Activated CD4-positive, alpha-beta T cell treated with anti-CD3 and anti-CD28 coated beads, Interleukin-2, amount 10 ng/mL, durations not matched to agents 7 days and 5 days (primary cell): Measurements from ENCODE around the gene GAS1. TPM values are rescaled to one million over a fixed set of nuclear protein-coding genes. Genes with fewer than 3 reads are reported as not detected.

ENCODE experiments used
- CTCF ChIA-PET: fragments of 350-600 bp; sonication (Branson Sonifier 250); formaldehyde crosslinking; loops from one replicate; lab custom pipeline; 2021; ENCODE audit warnings: antibody characterized with exemption; lab: Charles Lee
- POLR2A ChIA-PET: fragments of 350-600 bp; sonication (Branson Sonifier 250); formaldehyde crosslinking; loops from one replicate; lab custom pipeline; 2021; ENCODE audit warnings: antibody characterized with exemption; lab: Charles Lee
- DNase-seq: peaks from one replicate; pipeline ENCODE4 v3.0.0-alpha.2; 2020
- H3K27ac Mint-ChIP-seq: one replicate; pipeline ENCODE4 v1.8.0; 2021; ENCODE audit warnings: mild to moderate bottlenecking, moderate library complexity, mixed read lengths
- H3K27me3 Mint-ChIP-seq: one replicate; pipeline ENCODE4 v1.8.0; 2021; ENCODE audit warnings: mixed read lengths
- H3K36me3 Mint-ChIP-seq: one replicate; pipeline ENCODE4 v1.8.0; 2021; ENCODE audit warnings: low read depth, mixed read lengths
- H3K4me1 Mint-ChIP-seq: one replicate; pipeline ENCODE4 v1.8.0; 2021; ENCODE audit warnings: mixed read lengths
- H3K4me3 Mint-ChIP-seq: one replicate; pipeline ENCODE4 v1.8.0; 2021; ENCODE audit warnings: mild to moderate bottlenecking, moderate library complexity, mixed read lengths
- H3K9me3 Mint-ChIP-seq: one replicate; pipeline ENCODE4 v1.8.0; 2021; ENCODE audit warnings: mixed read lengths
- total RNA-seq, 2 experiments: library from RNA; stranded (reverse); gene quantifications; one replicate each; pipeline ENCODE4 v1.2.3, GENCODE V29; 2021

GAS1 gene
- total RNA-seq, 2 experiments from 2014 or later = 0.54 to 0.62 TPM

- H3K36me3 Mint-ChIP-seq = peaks cover 6% of the 10 kb centered on the region
- peaks cover 15% of the 10 kb centered on the region for H3K9me3 Mint-ChIP-seq
- POLR2A ChIA-PET = interaction anchor here (0.7 kb wide), 1 partner anchor 936 kb away, joined by 7 read pairs; no protein-coding TSS in a partner anchor
- H3K27me3 Mint-ChIP-seq = peaks cover 2% of the 10 kb centered on the region
- no peak overlapping the region for H3K4me3 Mint-ChIP-seq
- DNase-seq = no peak
- CTCF ChIA-PET = no interaction called here
- peaks cover 10% of the 10 kb centered on the region for H3K4me1 Mint-ChIP-seq
- H3K27ac Mint-ChIP-seq = no peak overlapping the region
Observed at GRCh38 chr9:86953181-86953580, 5.9 kb upstream of the GAS1 start.

GRCh38 chr9:86948074-86948929 lies 996 bp upstream of the GAS1 start:
- ChIA-PET CTCF (interaction anchor here (0.7 to 1.0 kb wide), 2 partner anchors 23 to 40 kb away, joined by 3 read pairs; no protein-coding TSS in a partner anchor), POLR2A (interaction anchor here (0.7 kb wide), 1 partner anchor 362 kb away, joined by 5 read pairs; no protein-coding TSS in a partner anchor)
- Mint-ChIP-seq H3K9me3 (peaks cover 15% of the 10 kb centered on the region), H3K27me3 (peaks cover 24% of the 10 kb centered on the region), H3K27ac (peak overlapping the region; percentile 80), H3K4me3 (peak overlapping the region; percentile 79), H3K4me1 (peaks cover 21% of the 10 kb centered on the region), H3K36me3 (peaks cover 6% of the 10 kb centered on the region)
- peak; percentile 78 for DNase-seq

DNA sequence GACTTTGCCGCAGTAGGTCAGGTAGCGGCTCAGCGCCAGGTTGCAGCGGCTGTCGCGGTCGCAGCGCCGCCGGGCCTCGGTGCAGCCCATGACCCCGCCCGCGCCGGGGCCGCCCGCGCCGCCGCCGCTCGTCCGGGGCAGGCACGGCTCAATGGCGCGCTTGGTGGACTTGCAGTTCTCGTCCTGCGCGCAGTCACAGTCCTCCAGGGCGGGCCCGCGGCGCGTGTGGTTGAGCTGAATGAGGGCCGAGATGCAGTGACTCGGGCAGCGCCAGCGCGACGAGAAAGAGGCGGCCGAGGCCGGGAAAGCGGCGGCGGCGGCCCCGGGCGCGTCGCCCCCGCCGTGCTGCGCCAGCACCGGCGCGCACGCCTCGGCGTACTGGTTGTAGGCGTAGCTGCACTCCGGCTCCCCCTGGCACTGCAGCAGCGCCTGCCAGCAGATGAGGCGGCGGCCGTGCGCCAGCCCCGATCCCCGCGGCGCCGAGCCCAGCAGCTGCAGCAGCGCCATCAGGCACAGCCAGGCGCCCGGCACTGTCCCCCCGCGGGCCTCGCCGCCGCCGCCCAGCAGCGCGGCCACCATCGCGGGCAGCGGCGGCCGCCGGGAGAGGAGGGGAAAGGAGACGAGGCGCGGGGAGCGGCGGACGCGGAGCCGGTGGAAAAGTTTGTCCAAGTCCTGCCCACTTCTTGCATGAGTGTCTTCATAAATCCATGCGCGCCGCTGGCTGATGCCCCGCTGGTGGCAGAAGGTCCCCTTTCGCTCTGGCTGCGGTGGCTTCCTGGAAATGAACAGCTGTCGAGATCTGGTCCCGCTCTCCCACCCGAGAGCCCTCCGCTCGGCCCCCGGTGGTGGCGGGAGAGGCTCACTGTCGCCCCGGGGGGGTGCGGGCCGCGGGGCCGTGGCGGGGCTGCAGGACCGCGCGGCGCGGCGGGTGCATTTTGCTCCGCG lies 833 bp downstream of the GAS1 start:
- POLR2A ChIA-PET = no interaction called here
- CTCF ChIA-PET = no interaction called here

DNA sequence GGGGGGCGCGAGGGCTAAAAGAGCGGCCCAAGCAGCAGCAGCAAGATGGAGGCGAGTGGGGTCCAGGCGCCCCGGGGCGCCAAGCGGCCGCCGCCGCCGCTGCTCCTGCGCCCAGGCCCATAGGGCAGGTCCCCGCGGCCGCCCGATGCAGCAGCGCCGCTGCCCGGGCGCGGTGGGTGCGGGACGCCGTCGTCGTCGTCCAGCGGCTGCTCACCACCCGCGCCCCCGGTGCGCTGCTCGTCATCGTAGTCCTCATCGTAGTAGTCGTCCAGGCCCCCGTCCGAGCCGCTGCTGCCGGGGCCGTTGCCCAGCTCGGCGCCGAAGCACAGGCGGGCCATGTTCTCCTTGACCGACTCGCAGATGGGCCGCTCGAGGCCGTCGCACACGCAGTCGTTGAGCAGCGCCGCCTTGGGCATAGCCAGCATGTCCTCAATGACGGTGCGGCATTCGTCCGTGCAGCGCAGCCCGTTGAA lies 1.5 kb downstream of the GAS1 start:
- H3K4me1 Mint-ChIP-seq = peaks cover 21% of the 10 kb centered on the region
- ChIA-PET POLR2A (no interaction called here), CTCF (no interaction called here)
- H3K4me3 Mint-ChIP-seq = peak overlapping the region; percentile 63
- H3K27ac Mint-ChIP-seq = no peak overlapping the region
- no peaks in the 10 kb centered on the region for H3K36me3 Mint-ChIP-seq
- H3K9me3 Mint-ChIP-seq = no peaks in the 10 kb centered on the region
- DNase-seq = no peak
- peaks cover 47% of the 10 kb centered on the region for H3K27me3 Mint-ChIP-seq

More for the DNA sequence above, 833 bp downstream of the GAS1 start:
- Mint-ChIP-seq H3K9me3 (peaks cover 3% of the 10 kb centered on the region), H3K27ac (peak overlapping the region; percentile 50), H3K4me1 (peaks cover 21% of the 10 kb centered on the region), H3K27me3 (peaks cover 42% of the 10 kb centered on the region), H3K36me3 (peaks cover 2% of the 10 kb centered on the region), H3K4me3 (peak overlapping the region; percentile 69)
- DNase-seq = peak; percentile 61

- Mint-ChIP-seq H3K4me1 (peaks cover 21% of the 10 kb centered on the region), H3K9me3 (no peaks in the 10 kb centered on the region), H3K36me3 (no peaks in the 10 kb centered on the region), H3K27ac (no peak overlapping the region), H3K27me3 (peaks cover 49% of the 10 kb centered on the region), H3K4me3 (peak overlapping the region; percentile 58)
- ChIA-PET POLR2A (no interaction called here), CTCF (no interaction called here)
- no peak for DNase-seq
Observed at GRCh38 chr9:86944796-86945727, 2.2 kb downstream of the GAS1 start.

DNA sequence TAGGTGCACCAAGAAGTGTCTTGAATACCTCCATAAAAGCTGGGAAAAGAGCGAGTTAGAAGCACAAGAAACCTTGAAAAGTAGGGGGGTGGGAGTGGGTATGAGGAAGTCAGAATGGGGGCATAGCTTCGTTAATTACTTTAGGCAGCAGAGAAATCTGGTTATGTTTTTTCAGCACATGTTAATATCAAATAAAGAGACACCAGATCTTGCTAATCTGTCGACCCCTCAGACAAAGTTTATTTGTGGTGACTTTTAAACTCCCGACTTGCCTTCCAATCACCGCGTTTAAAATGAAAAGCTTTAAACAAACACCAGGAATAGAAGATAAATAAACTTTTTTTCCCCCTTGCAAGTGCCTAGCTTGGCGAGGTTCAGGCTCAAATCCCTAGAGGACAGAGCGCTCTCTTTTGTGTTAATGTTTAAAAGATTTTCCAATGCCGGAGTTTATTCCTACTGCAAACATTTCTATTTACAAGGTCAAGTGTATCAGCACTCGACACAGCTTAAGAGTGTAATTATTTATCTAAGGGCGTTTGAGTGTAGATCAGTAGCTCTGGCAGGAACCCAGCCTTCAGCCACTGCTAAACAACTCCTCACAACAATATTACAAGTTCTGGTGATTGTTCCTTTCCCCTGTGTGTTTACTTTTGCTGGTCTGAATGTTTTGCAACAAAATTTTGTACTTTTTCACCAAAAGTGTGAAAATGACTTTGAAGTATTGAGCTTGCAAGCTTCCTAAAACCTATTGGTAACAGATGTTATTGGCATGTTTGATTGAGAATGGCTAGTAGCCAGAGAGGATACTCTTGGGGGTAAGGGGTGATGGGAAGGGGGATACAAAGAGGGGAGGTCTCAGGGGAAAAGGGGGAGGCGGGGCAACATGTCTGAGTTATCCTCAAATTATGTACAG lies 3.8 kb downstream of the GAS1 start:
- no peaks in the 10 kb centered on the region for H3K36me3 Mint-ChIP-seq
- H3K9me3 Mint-ChIP-seq = no peaks in the 10 kb centered on the region
- POLR2A ChIA-PET = no interaction called here
- no peak for DNase-seq
- H3K4me1 Mint-ChIP-seq = peaks cover 13% of the 10 kb centered on the region
- H3K27ac Mint-ChIP-seq = no peak overlapping the region
- CTCF ChIA-PET = no interaction called here
- no peak overlapping the region for H3K4me3 Mint-ChIP-seq
- peaks cover 61% of the 10 kb centered on the region for H3K27me3 Mint-ChIP-seq

GRCh38 chr9:86942281-86943200 lies 4.8 kb downstream of the GAS1 start:
- H3K4me1 Mint-ChIP-seq = peaks cover 8% of the 10 kb centered on the region
- no peaks in the 10 kb centered on the region for H3K9me3 Mint-ChIP-seq
- no peak overlapping the region for H3K27ac Mint-ChIP-seq
- H3K36me3 Mint-ChIP-seq = no peaks in the 10 kb centered on the region
- no peak overlapping the region for H3K4me3 Mint-ChIP-seq
- H3K27me3 Mint-ChIP-seq = peaks cover 66% of the 10 kb centered on the region
- CTCF ChIA-PET = no interaction called here
- DNase-seq = no peak
- POLR2A ChIA-PET = no interaction called here

DNA sequence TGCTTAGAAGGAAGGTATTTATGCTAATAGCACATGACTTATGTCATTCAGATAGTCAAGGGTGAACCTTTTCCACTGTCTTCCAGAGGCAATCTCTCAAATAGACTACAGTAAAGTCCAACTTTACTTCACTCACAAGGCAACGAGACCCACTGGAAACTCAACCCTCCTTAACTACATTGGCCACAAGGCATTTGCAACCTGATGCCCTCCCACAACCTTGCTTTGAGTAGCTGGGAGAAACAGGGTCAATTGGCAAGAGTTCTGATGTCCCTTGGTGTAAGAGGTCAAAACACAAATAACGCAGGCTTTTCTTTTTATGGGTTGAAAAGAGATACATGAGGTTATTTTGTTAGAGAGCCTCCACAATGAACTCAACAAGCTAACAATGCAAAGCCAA lies 6.1 kb downstream of the GAS1 start:
- CTCF ChIA-PET = no interaction called here
- Mint-ChIP-seq H3K4me3 (no peak overlapping the region), H3K4me1 (peaks cover 8% of the 10 kb centered on the region), H3K27me3 (peaks cover 68% of the 10 kb centered on the region), H3K36me3 (no peaks in the 10 kb centered on the region), H3K27ac (no peak overlapping the region), H3K9me3 (no peaks in the 10 kb centered on the region)
- DNase-seq = no peak
- POLR2A ChIA-PET = no interaction called here

- CTCF ChIA-PET = no interaction called here
- POLR2A ChIA-PET = no interaction called here
- Mint-ChIP-seq H3K4me1 (peaks cover 6% of the 10 kb centered on the region), H3K27ac (no peak overlapping the region), H3K36me3 (no peaks in the 10 kb centered on the region), H3K4me3 (no peak overlapping the region), H3K9me3 (no peaks in the 10 kb centered on the region), H3K27me3 (peaks cover 66% of the 10 kb centered on the region)
- DNase-seq = no peak
Observed at GRCh38 chr9:86940774-86941173, 6.5 kb downstream of the GAS1 start.

DNA sequence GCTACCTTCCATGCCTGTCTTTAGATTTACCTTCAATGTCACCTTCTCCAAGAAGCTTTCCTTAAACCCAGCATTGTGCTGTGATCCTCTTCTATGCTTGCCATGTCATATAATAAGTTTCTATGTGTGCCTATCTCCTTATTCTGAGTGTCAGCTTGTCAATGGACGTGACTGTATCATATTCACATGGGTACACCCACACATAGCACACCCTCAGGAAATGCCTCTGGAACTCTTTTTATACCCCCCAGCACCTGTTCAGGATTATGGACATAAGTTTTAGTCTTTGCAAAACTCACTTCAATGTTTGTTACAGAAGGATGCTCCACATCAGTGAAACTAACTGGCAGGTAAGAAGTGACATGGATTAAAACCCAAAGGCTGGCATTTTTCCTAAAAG lies 7.4 kb downstream of the GAS1 start:
- DNase-seq = no peak
- H3K27ac Mint-ChIP-seq = no peak overlapping the region
- peaks cover 2% of the 10 kb centered on the region for H3K4me1 Mint-ChIP-seq
- ChIA-PET CTCF (no interaction called here), POLR2A (no interaction called here)
- H3K27me3 Mint-ChIP-seq = peaks cover 64% of the 10 kb centered on the region
- H3K36me3 Mint-ChIP-seq = no peaks in the 10 kb centered on the region
- H3K4me3 Mint-ChIP-seq = no peak overlapping the region
- H3K9me3 Mint-ChIP-seq = no peaks in the 10 kb centered on the region
